ENCODE data around the gene RELN.
A peak's percentile ranks its signal among the peaks of the same experiment; 100 is the strongest.

RELN gene

GRCh38 chr7:104010052-104010909, 20.8 kb upstream of the RELN start:
- in situ Hi-C loops (cut with HindIII; ENCODE audit: low sequenced_read_pairs) = no loop called here

DNA sequence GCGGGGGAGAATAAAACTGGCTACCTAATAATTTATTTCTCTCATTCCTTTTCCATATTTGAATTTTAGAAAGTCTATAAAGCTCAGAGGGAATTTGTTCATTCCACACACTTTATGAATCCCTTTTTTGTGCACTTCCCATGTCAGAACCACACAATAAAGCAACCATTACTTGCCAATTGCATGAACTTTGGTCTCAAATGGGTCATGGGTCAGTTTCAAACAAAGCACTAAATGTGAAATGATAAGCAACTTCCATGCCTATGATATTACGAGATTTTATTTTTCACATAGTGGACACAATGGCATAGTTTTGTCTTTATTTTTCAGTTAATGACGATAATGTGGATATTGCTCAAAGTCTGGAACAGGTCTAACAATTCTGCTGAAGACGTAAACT, 18.6 kb upstream of the RELN start:
- DNase-seq (ENCODE audit: low read depth, low spot score) = no peak
- TF ChIP-seq, protein P1, sequence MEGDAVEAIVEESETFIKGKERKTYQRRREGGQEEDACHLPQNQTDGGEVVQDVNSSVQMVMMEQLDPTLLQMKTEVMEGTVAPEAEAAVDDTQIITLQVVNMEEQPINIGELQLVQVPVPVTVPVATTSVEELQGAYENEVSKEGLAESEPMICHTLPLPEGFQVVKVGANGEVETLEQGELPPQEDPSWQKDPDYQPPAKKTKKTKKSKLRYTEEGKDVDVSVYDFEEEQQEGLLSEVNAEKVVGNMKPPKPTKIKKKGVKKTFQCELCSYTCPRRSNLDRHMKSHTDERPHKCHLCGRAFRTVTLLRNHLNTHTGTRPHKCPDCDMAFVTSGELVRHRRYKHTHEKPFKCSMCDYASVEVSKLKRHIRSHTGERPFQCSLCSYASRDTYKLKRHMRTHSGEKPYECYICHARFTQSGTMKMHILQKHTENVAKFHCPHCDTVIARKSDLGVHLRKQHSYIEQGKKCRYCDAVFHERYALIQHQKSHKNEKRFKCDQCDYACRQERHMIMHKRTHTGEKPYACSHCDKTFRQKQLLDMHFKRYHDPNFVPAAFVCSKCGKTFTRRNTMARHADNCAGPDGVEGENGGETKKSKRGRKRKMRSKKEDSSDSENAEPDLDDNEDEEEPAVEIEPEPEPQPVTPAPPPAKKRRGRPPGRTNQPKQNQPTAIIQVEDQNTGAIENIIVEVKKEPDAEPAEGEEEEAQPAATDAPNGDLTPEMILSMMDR (IDR thresholded peaks at IDR 0.05; ENCODE audit: low read depth, low read length) = no peak
- in situ Hi-C loops (cut with HindIII; ENCODE audit: low sequenced_read_pairs) = no loop called here
- no peak overlapping the region for H3K4me3 ChIP-seq (ENCODE audit: low read depth, low read length)

More at GRCh38 chr7:104010052-104010909, 20.8 kb upstream of the RELN start:
- no peak overlapping the region for H3K4me3 ChIP-seq (ENCODE audit: low read depth, low read length)
- DNase-seq (ENCODE audit: low read depth, low spot score) = no peak
- TF ChIP-seq, protein P1 (IDR thresholded peaks at IDR 0.05; ENCODE audit: low read depth, low read length) = no peak

GRCh38 chr7:104007614-104008013, 18.2 kb upstream of the RELN start:
- TF ChIP-seq, protein P1 (IDR thresholded peaks at IDR 0.05; ENCODE audit: low read depth, low read length) = no peak
- in situ Hi-C loops (cut with HindIII; ENCODE audit: low sequenced_read_pairs) = no loop called here
- DNase-seq (ENCODE audit: low read depth, low spot score) = no peak
- H3K4me3 ChIP-seq (ENCODE audit: low read depth, low read length) = no peak overlapping the region

DNA sequence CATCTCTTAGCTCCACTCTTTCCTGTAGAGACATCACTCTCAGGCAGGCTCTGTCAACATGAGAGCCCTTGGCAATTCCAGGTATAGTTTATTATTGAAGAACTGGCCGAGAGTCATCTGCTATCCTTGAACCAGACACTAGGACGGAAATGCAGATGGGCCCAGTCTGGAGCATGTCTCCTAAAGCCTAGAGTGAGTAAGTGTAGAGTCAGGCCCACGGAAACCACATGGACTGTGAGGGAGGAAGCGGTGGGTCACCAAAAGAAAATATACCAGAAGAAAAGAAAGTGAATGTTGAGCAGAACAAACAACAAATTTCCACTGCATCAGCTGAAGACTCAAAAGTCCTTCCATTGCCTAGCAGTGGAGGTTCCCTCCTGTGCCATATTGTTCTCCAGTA, 15.7 kb upstream of the RELN start:
- TF ChIP-seq, protein P1 (IDR thresholded peaks at IDR 0.05; ENCODE audit: low read depth, low read length) = no peak
- H3K4me3 ChIP-seq (ENCODE audit: low read depth, low read length) = no peak overlapping the region
- in situ Hi-C loops (cut with HindIII; ENCODE audit: low sequenced_read_pairs) = no loop called here
- peak; percentile 67 for DNase-seq (ENCODE audit: low read depth, low spot score)

GRCh38 chr7:103996639-103997038, 7.2 kb upstream of the RELN start:
- DNase-seq (ENCODE audit: low read depth, low spot score) = no peak
- TF ChIP-seq, protein P1 (IDR thresholded peaks at IDR 0.05; ENCODE audit: low read depth, low read length) = no peak
- in situ Hi-C loops (cut with HindIII; ENCODE audit: low sequenced_read_pairs) = no loop called here

GRCh38 chr7:103996017-103996551, 6.6 kb upstream of the RELN start:
- DNase-seq (ENCODE audit: low read depth, low spot score) = no peak
- in situ Hi-C loops (cut with HindIII; ENCODE audit: low sequenced_read_pairs) = no loop called here
- TF ChIP-seq, protein P1 (IDR thresholded peaks at IDR 0.05; ENCODE audit: low read depth, low read length) = no peak
- no peak overlapping the region for H3K4me3 ChIP-seq (ENCODE audit: low read depth, low read length)

More at GRCh38 chr7:103996639-103997038, 7.2 kb upstream of the RELN start:
- no peak overlapping the region for H3K4me3 ChIP-seq (ENCODE audit: low read depth, low read length)

All from astrocyte of the spinal cord (primary cell).